ENCODE data around the gene THTPA. TPM values are rescaled to one million over a fixed set of nuclear protein-coding genes. Genes with fewer than 3 reads are reported as not detected.

THTPA gene
- total RNA-seq, 2 donors from 2014 or later: 7.3 to 8.7 TPM

DNA sequence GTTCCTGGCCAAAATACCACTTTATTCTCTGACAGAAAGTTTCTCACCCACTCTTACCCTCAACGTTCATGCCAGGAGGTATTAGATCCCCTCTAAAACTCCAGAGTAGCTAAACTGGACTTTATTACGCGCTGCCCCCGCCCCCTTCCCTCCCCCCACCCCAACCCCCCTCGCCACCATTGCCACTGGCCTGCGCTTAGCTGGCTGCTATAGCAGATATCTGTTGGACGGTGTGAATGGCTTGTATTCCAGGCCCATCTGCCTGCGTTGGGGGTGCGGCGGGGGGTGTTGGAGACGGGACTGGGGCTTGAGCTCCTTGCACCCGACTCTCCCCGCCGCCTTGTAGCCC lies 564 bp upstream of the THTPA start:
- Mint-ChIP-seq H3K27me3 (no peaks in the 10 kb centered on the region), H3K36me3 (ENCODE audit: low read depth) (peaks cover 31% of the 10 kb centered on the region), H3K9me3 (no peaks in the 10 kb centered on the region), H3K27ac (peak overlapping the region; percentile 71), H3K4me1 (peaks cover 30% of the 10 kb centered on the region), H3K4me3 (peak overlapping the region; percentile 90)
- ATAC-seq (replicated peaks): no peak

DNA sequence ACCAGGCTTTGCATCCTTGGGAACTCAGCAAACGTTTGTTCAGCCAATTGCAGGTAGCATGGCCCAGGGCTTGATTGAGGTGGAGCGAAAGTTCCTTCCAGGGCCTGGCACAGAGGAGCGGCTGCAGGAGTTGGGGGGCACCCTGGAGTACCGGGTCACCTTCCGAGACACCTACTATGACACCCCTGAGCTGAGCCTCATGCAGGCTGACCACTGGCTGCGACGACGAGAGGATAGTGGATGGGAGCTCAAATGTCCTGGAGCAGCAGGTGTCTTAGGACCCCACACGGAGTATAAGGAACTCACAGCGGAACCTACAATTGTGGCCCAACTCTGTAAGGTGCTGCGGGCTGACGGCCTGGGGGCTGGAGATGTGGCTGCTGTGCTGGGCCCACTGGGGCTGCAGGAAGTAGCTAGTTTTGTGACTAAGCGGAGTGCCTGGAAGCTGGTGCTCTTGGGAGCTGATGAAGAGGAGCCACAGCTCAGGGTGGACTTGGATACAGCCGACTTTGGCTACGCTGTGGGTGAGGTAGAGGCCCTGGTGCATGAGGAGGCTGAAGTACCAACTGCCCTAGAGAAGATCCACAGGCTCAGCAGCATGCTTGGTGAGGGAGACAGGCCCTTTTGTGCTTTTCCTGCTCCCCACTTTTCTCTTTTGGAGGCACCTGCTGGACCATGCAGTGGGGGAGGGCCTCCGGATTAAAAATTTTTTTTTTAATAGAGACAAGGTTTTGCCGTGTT lies 799 bp downstream of the THTPA start:
- no peaks in the 10 kb centered on the region for H3K27me3 Mint-ChIP-seq
- no peaks in the 10 kb centered on the region for H3K9me3 Mint-ChIP-seq
- no peak for ATAC-seq (replicated peaks)
- H3K27ac Mint-ChIP-seq: peak overlapping the region; percentile 71
- H3K4me1 Mint-ChIP-seq: peaks cover 33% of the 10 kb centered on the region
- peak overlapping the region; percentile 90 for H3K4me3 Mint-ChIP-seq
- peaks cover 45% of the 10 kb centered on the region for H3K36me3 Mint-ChIP-seq (ENCODE audit: low read depth)

DNA sequence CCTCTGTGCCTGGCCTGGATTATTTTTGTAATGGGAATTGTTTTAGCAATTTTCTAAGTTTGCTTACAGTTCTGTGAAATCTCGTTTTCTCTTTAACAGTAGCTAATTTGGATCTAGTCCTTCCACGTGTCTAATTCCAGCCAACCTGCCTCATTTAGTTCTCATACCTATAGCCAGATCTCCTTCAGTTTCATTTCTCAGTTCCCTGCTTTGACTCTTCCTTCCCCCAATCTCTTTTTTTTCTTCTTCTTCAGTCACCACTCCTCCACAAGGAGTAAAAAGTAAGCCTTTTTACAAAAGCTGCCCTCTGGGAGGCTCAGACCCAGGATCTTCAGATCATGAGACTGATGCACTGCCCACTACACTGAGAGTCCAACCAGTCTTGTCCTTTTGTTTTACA lies 1.4 kb downstream of the THTPA start:
- no peaks in the 10 kb centered on the region for H3K27me3 Mint-ChIP-seq

DNA sequence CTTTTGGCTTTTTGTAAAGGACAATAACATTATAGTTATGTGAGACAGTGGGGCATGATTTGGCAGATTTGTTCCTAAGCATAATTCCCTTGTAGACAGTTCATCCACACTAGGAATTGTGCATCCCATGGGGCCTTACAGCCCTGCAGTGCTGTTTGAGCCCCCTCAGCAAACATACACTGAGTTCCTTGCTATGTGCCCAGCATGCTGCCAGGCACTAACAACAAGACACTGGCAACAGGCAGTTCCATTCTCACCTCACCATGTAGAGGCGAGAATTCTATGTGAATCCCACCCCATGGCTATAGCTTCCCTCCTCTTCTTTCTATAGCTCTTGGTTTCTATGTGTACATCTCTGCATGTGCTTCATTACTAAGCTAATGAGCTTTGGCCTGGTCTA lies 1.9 kb downstream of the THTPA start:
- Mint-ChIP-seq H3K4me3 (peak overlapping the region; percentile 90), H3K9me3 (no peaks in the 10 kb centered on the region), H3K27me3 (no peaks in the 10 kb centered on the region), H3K36me3 (ENCODE audit: low read depth) (peaks cover 56% of the 10 kb centered on the region), H3K27ac (peak overlapping the region; percentile 71), H3K4me1 (peaks cover 34% of the 10 kb centered on the region)
- ATAC-seq (replicated peaks): no peak

More for the DNA sequence above, 1.4 kb downstream of the THTPA start:
- Mint-ChIP-seq H3K9me3 (no peaks in the 10 kb centered on the region), H3K36me3 (ENCODE audit: low read depth) (peaks cover 52% of the 10 kb centered on the region), H3K4me1 (peaks cover 31% of the 10 kb centered on the region), H3K27ac (peak overlapping the region; percentile 71), H3K4me3 (peak overlapping the region; percentile 90)
- ATAC-seq (replicated peaks): no peak

DNA sequence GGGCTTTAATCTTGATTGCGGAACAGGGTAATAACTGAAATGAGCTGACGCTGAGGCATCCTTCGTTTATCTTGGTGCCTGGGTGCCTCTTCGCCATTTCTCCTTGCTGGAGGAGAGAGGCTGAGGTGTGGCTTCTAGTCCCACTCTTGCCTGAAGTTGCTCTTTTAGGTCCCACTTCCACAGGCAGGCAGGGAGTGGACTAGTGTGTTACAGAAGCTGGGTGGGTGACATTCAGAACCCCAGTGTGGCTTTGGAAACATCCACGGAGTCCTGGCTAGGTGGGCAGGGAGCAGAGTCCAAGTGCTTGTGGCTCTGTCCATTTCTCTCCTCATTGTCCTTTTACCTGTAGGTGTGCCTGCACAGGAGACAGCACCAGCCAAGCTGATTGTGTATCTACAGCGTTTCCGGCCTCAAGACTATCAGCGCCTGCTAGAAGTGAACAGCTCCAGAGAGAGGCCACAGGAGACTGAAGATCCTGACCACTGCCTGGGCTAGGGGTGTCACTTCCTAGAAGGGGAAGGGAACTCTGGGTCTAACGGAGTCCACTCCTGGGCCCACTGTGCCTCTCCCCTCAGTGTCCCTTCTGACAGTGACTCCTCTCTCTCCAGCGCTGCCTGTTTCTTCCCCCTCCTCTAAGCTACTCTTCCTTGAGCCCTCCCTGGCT lies 2.4 kb downstream of the THTPA start:
- no peak overlapping the region for H3K27ac Mint-ChIP-seq

DNA sequence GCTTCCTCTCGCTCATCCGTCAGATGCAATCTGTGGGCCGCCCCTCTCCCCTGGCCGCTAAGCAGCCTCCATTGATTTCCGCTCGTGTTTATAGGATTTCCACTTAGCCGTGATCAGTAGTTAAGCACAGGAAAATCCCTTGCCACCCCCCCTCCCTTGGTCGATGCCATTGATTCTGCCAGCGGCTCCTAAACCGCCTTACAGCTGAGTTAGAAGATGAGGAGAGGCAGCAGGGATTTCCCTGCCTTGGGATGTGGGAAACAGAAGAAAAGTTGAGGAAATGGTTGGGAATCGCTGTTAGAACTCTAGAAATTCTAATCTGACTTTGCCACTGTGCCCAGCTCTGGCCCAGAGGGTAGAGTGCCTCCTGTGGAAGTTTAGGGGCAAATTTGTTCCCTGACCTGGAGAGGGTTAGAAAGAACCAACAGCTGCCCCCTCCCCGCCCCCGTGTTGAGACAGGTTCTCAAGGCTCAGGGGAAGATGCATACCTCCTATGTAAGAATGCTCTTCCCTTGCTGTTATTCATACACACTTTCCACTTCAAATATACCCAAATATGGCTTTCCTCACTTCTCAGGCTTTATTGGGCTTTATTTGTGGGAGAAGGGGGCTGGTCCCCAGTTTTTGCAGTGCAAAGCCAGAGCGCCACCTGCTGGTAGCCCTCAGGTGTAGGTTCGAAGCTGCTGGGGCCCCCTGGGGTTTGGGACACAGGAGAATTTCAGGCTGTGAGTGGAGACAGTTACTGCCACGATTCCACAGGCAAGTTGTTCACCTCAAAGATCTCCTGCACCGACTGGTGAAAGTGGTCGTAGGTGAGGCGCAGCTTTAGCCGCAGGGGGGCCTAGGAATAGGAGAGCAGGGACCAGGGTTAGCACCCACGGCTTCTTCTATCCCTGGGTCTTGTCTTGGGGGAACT lies 3.2 kb downstream of the THTPA start:
- H3K27ac Mint-ChIP-seq: peak overlapping the region; percentile 76
- H3K4me3 Mint-ChIP-seq: peak overlapping the region; percentile 90
- no peaks in the 10 kb centered on the region for H3K9me3 Mint-ChIP-seq
- peaks cover 69% of the 10 kb centered on the region for H3K36me3 Mint-ChIP-seq (ENCODE audit: low read depth)
- ATAC-seq (replicated peaks): no peak
- no peaks in the 10 kb centered on the region for H3K27me3 Mint-ChIP-seq
- H3K4me1 Mint-ChIP-seq: peaks cover 37% of the 10 kb centered on the region

More for the DNA sequence above, 2.4 kb downstream of the THTPA start:
- Mint-ChIP-seq H3K36me3 (ENCODE audit: low read depth) (peaks cover 61% of the 10 kb centered on the region), H3K9me3 (no peaks in the 10 kb centered on the region), H3K4me3 (peak overlapping the region; percentile 90), H3K27me3 (no peaks in the 10 kb centered on the region), H3K4me1 (peaks cover 37% of the 10 kb centered on the region)
- ATAC-seq (replicated peaks): no peak

DNA sequence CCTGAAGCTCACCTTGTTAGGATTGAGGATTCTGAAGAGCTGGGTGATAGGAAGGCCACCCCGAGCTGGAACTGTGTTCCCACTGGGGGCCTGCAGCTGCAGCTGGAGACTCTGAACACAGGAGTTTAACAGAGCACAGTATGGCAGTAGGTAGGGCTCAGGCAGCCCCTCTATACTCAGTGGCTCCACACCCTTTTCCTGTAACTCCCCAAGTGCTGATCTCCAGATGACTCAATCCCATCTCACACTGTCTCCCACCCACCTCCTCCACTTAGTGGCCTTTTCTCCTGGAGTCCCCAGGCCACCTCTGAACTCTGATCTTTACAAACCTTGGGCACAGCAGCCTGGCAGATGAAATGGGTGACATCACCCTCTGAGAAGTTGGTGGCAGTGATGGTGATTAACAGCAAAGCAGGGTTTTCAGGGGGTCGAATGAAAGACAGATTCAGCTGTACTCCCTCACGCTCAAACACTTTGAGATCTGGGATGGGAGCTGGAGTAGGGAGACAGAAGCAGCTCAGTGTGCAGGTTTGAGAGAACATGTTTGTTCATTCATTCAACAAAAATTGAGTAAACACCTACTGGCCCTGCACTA lies 4.0 kb downstream of the THTPA start:
- Mint-ChIP-seq H3K36me3 (ENCODE audit: low read depth) (peaks cover 77% of the 10 kb centered on the region), H3K9me3 (no peaks in the 10 kb centered on the region), H3K4me1 (peaks cover 37% of the 10 kb centered on the region), H3K4me3 (no peak overlapping the region), H3K27me3 (no peaks in the 10 kb centered on the region), H3K27ac (peak overlapping the region; percentile 76)
- no peak for ATAC-seq (replicated peaks)

DNA sequence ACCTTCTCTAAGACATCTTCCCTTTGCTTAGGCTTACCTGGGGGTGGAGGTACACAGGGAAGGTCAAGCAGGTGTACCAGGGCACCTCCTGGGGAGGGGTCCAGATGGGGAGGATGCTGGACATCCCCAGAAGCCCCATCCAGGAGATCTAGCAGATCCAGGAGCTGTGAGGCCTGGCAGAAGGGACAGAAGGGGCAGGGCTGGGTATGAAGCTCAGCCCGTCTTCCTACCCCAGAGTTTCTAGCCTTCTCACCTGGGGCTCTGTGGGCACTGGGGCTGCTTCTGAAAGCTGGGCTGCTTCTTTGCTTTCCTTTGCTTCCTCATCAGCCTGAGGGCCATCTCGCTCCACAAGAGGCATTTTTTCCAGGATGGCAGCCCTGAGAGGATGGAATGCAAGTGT lies 5.2 kb downstream of the THTPA start:
- peaks cover 31% of the 10 kb centered on the region for H3K4me1 Mint-ChIP-seq
- H3K4me3 Mint-ChIP-seq: no peak overlapping the region
- H3K27me3 Mint-ChIP-seq: no peaks in the 10 kb centered on the region
- H3K27ac Mint-ChIP-seq: peak overlapping the region; percentile 76
- H3K9me3 Mint-ChIP-seq: no peaks in the 10 kb centered on the region
- no peak for ATAC-seq (replicated peaks)
- peaks cover 89% of the 10 kb centered on the region for H3K36me3 Mint-ChIP-seq (ENCODE audit: low read depth)

DNA sequence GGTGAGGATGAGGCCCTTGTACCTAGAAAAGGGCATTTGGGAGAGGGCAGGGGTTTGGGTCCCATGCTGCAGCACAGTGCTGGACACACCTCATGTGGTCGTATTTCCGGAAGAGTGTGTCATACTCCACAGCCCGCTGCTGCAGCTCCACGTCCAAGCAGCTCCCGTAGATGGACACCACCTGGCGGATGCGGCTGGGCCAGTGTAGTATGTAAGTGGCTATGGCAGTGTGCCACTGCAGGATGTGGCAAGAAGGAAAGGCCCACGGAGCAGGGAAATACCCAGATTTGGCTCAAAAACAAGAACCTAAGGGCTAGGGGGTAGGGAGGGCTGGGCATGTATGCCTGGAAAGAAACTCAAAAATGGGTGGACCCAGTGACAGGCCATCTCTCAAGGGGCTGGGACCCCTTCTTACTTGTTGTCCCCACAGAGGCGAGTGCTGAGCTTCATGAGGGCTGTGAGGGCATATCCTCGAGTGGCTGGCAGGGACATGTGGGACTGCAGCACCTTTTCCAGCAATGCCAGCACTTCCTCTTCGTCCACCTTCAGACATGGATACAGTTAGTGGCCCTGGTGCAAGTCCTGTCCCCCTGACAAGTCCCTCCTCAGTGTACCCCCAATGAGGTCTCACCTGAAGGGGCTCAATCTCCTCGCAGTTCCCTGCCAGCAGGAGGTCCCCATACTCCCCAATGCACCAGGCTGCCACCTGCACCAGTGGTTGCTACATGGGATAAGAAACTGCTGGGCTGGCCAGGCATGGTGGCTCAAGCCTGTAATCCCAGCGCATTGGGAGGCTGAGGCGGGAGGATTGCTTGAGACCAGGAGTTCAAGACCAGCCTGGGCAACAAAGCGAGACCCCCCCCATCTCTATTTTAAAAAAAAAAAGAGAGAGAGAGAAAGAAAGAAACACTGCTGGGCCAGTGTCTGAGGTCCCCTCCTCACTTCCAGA lies 6.1 kb downstream of the THTPA start:
- ATAC-seq (replicated peaks): no peak
- Mint-ChIP-seq H3K27ac (peak overlapping the region; percentile 76), H3K27me3 (no peaks in the 10 kb centered on the region), H3K4me3 (no peak overlapping the region), H3K4me1 (peaks cover 26% of the 10 kb centered on the region), H3K9me3 (no peaks in the 10 kb centered on the region), H3K36me3 (ENCODE audit: low read depth) (peaks cover 97% of the 10 kb centered on the region)

DNA sequence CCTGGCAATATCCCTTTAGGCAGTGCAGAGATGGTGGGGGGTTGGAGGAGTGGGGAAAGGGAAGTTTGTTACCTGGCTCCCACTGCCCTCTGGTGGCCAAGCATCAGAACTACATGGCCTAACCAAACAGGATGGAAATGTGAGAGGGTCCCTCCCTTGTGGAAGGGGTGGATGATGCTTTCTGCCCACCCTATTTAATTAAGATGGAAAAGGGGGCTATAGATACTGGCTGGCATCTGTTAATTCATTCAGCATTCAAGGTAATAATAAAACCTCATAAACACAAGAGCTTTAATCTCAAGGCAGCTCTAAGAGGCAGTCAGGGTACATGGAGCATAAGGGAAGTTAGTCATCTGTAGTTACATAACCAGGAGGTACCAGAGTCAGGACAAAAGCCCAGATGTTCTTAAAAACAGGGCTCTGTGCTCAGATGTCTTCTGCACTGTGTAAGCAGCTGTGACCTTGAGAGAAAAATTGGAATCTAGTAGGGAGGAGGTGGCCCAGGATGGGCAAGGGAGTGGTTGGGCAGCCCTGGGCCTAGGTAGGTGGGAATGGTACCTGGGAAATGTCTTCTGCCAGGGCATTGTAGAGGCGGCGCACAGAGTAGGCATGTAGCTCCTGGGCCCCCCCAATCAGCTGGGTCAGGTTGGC lies 6.9 kb downstream of the THTPA start:
- no peak for ATAC-seq (replicated peaks)
- Mint-ChIP-seq H3K9me3 (no peaks in the 10 kb centered on the region), H3K27me3 (no peaks in the 10 kb centered on the region), H3K4me3 (no peak overlapping the region), H3K36me3 (ENCODE audit: low read depth) (peaks cover 97% of the 10 kb centered on the region), H3K27ac (peak overlapping the region; percentile 36), H3K4me1 (peaks cover 23% of the 10 kb centered on the region)

DNA sequence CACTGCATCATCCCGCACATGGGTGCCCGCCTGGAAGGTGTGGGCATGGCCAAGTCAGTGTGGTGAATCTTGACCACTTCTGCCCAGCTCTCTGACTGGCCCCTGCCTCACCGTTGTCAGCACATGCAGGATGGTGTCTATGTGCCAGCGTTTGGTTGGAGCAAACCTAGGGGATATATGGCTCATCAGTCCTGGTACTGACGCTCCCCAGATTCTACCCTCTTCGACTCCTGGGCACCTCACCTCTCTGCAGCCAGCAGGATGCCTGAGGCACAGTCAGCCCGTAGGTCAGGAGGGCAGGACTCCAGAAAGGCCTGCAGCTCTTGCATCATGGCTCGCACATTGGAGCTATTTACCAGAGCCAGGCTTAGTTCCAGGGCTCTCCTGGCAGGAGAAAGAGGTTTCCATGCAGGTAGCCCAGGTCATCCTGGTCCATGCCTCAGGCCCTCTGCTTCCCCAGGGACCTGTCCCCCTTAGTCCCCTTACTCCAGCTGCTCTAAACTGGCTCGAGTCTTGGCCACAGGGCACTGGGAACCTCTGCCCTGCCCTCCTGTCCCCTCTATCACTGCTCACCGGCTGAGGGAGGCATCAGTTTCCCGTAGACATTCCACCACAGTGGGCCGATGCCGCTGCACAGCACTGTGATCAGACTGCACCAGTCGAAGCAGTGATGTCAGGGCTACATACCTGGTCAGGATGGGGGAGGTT lies 7.6 kb downstream of the THTPA start:
- peaks cover 23% of the 10 kb centered on the region for H3K4me1 Mint-ChIP-seq
- ATAC-seq (replicated peaks): no peak
- H3K9me3 Mint-ChIP-seq: no peaks in the 10 kb centered on the region
- H3K27ac Mint-ChIP-seq: peak overlapping the region; percentile 36
- H3K4me3 Mint-ChIP-seq: no peak overlapping the region
- no peaks in the 10 kb centered on the region for H3K27me3 Mint-ChIP-seq
- peaks cover 91% of the 10 kb centered on the region for H3K36me3 Mint-ChIP-seq (ENCODE audit: low read depth)

DNA sequence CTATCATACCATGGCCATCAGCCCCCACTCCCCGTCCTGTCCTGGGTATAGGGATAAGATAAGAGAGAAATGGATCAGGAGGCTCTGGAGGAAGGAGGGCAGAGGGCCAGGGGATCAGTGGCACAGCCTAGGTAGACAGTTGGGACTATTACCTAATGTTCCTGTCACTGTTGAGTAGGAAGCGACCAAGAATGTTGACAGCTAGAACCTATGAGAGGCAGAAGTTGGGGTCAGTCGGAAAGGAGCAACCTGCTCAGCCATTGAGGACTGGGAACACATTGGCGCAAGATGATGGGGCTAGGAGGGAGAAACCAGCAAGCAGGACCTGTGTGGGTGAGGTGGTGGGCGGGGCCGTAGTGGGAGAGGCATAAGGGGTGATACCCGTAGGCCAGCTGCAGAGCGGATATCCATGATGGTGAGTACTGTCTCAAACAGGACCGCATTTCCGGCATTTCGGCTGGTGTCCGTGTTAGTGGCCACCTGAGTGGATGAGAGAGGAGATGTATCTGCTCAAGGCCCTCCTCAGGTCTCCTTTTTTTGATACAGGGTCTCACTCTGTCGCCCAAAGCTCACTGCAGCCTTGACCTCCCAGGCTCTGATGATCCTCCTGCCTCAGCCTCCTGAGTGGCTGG lies 8.2 kb downstream of the THTPA start:
- no peaks in the 10 kb centered on the region for H3K9me3 Mint-ChIP-seq
- no peaks in the 10 kb centered on the region for H3K27me3 Mint-ChIP-seq
- peaks cover 30% of the 10 kb centered on the region for H3K4me1 Mint-ChIP-seq
- peaks cover 84% of the 10 kb centered on the region for H3K36me3 Mint-ChIP-seq (ENCODE audit: low read depth)
- no peak overlapping the region for H3K4me3 Mint-ChIP-seq
- no peak for ATAC-seq (replicated peaks)
- H3K27ac Mint-ChIP-seq: peak overlapping the region; percentile 63
